A673 (cell line): ENCODE data around the gene HPS3. TPM values are rescaled to one million over a fixed set of nuclear protein-coding genes. Genes with fewer than 3 reads are reported as not detected.
A peak's percentile ranks its signal among the peaks of the same experiment; 100 is the strongest.

ENCODE experiments used
- BruUV-seq: library from RNA; stranded (reverse); fragments of 400-500 nt; replicated peaks from 2 replicates; lab custom pipeline; 2021; lab: Mats Ljungman, UMichigan
- CTCF ChIA-PET: fragments of 300-600 bp; sonication (Branson Sonifier 250); formaldehyde crosslinking; loops from one replicate; lab custom pipeline; 2022; ENCODE audit warnings: antibody characterized with exemption; lab: Charles Lee
- POLR2A ChIA-PET: fragments of 300-600 bp; sonication (Branson Sonifier 250); formaldehyde crosslinking; loops from one replicate; lab custom pipeline; 2022; ENCODE audit warnings: antibody characterized with exemption; ENCODE audit not compliant: low non-redundant PET; lab: Charles Lee
- DNase-seq: peaks from one replicate; pipeline ENCODE4 v3.0.0-alpha.2; 2015; ENCODE audit warnings: low spot score
- H3K27ac ChIP-seq: fragments of 200-600 bp; sonication (generic); 2 replicates; pipeline ENCODE4 v1.5.1; 2016; ENCODE audit warnings: mixed run types, low read depth, mild to moderate bottlenecking, mixed read lengths, antibody characterized with exemption, low read length; ENCODE audit not compliant: poor library complexity, severe bottlenecking
- H3K27me3 ChIP-seq: fragments of 200-600 bp; sonication (generic); replicated peaks from 2 replicates; pipeline ENCODE4 v1.6.1; 2017; ENCODE audit warnings: mixed run types, low read depth, mild to moderate bottlenecking, mixed read lengths, antibody characterized with exemption, low read length; ENCODE audit not compliant: insufficient read depth, poor library complexity
- H3K36me3 ChIP-seq: fragments of 200-600 bp; sonication (generic); 2 replicates; pipeline ENCODE4 v1.6.1; 2016; ENCODE audit warnings: mixed run types, mild to moderate bottlenecking, mixed read lengths, antibody characterized with exemption, low read length; ENCODE audit not compliant: insufficient read depth, poor library complexity, severe bottlenecking
- H3K4me1 ChIP-seq: fragments of 200-600 bp; sonication (generic); 2 replicates; pipeline ENCODE4 v1.6.1; 2017; ENCODE audit warnings: mixed run types, mild to moderate bottlenecking, mixed read lengths, antibody characterized with exemption, low read length; ENCODE audit not compliant: insufficient read depth, poor library complexity, severe bottlenecking
- H3K4me3 ChIP-seq: fragments of 200-600 bp; sonication (generic); 2 replicates; pipeline ENCODE4 v1.5.1; 2016; ENCODE audit warnings: low read depth, mixed run types, mild to moderate bottlenecking, mixed read lengths, low read length; ENCODE audit not compliant: poor library complexity, severe bottlenecking
- H3K9me3 ChIP-seq: fragments of 200-600 bp; sonication (generic); 2 replicates; pipeline ENCODE4 v1.6.1; 2016; ENCODE audit warnings: mixed run types, low read depth, mild to moderate bottlenecking, mixed read lengths, antibody characterized with exemption, low read length; ENCODE audit not compliant: poor library complexity, severe bottlenecking
- CTCF ChIP-seq: fragments of 300-800, 200-600 bp; sonication (generic); conservative IDR thresholded peaks from 2 replicates; pipeline ENCODE4 v1.5.1; 2017; ENCODE audit warnings: low read depth, mild to moderate bottlenecking, antibody characterized with exemption, low read length, moderate library complexity, mixed read lengths
- EZH2 ChIP-seq: fragments of 200-600 bp; sonication (generic); IDR thresholded peaks from 2 replicates; pipeline ENCODE4 v1.6.1; 2017; ENCODE audit warnings: borderline replicate concordance, low read depth, mild to moderate bottlenecking, mixed read lengths, antibody characterized with exemption, low read length; ENCODE audit not compliant: poor library complexity, severe bottlenecking
- intact Hi-C: fragments of 100-400 bp; cut with micrococcal nuclease; formaldehyde crosslinking; loops from one replicate; pipeline ENCODE4 v1.10.0; 2022; ENCODE audit not compliant: unreplicated experiment
- total RNA-seq: library from RNA; stranded (reverse); gene quantifications from 2 replicates; pipeline ENCODE4 v1.2.3, GENCODE V29; 2021

The HPS3 gene
- total RNA-seq, 1 experiment from 2014 or later: 12.6 TPM

DNA sequence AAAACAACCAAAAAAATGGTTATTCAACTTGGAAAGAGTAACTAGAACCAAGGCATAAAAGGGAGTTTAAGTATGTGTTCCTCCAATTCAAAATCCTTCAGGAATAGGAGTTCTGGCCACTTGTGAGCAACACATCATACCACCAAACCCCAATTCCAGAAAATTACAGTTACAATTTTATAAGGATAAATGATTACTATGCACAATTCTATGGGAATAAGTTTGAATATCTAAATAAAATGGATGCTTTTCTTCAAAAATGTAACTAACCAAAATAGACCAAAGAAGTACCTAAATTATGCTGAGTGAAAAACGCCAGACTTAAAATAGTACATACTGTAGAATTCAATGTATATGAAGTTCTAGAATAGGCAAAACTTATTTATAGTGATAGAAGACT, 47.7 kb upstream of the HPS3 start:
- DNase-seq: no peak

DNA sequence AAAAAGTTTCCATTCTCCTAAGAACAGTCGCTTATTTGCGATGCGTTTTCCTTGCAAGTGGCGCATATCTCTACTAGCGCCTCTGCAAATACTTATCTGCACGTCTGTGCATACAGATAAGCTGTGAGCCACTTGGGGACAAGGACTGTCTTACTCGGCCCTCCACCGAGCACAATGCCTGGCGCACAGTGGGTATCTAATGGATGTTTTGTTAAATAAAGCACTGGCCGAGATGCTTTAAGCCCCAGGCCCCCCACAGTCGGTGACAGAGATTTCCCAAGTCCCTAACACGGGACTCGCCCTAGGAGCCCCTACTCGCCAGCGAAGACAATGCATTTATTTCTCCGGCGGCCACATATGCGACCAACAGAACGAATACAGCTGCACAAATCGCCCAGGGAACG, 43.6 kb upstream of the HPS3 start:
- ChIA-PET POLR2A (no interaction called here), CTCF (no interaction called here)
- H3K4me3 ChIP-seq: peak overlapping the region; percentile 70
- intact Hi-C loops: no loop called here
- H3K27me3 ChIP-seq: no peaks in the 10 kb centered on the region
- no peaks in the 10 kb centered on the region for H3K9me3 ChIP-seq
- peak; percentile 59 for DNase-seq
- BruUV-seq: TSS peak; percentile 30
- TF ChIP-seq EZH2 (no peak), CTCF (no peak)
- peak overlapping the region; percentile 63 for H3K27ac ChIP-seq
- H3K4me1 ChIP-seq: peaks cover 9% of the 10 kb centered on the region
- peaks cover 25% of the 10 kb centered on the region for H3K36me3 ChIP-seq

More for the DNA sequence above, 47.7 kb upstream of the HPS3 start:
- POLR2A ChIA-PET: no interaction called here
- no peaks in the 10 kb centered on the region for H3K27me3 ChIP-seq
- no peaks in the 10 kb centered on the region for H3K9me3 ChIP-seq
- BruUV-seq: no TSS peak
- no peak overlapping the region for H3K4me3 ChIP-seq
- CTCF ChIA-PET: no interaction called here
- no peak overlapping the region for H3K27ac ChIP-seq
- TF ChIP-seq CTCF (no peak), EZH2 (no peak)
- H3K4me1 ChIP-seq: peaks cover 16% of the 10 kb centered on the region
- peaks cover 25% of the 10 kb centered on the region for H3K36me3 ChIP-seq
- intact Hi-C loops: no loop called here

- Histone ChIP-seq H3K27ac (peak within 1 kb of the TSS; percentile 63), H3K36me3 (peaks cover 22% of the 10 kb centered on the region), H3K9me3 (no peaks in the 10 kb centered on the region), H3K4me3 (peak within 1 kb of the TSS; percentile 70), H3K27me3 (no peaks in the 10 kb centered on the region), H3K4me1 (peaks cover 6% of the 10 kb centered on the region)
- DNase-seq: peak; percentile 98
- no TSS peak for BruUV-seq
- ChIA-PET POLR2A (no interaction called here), CTCF (no interaction called here)
- no peak for TF ChIP-seq EZH2
- TF ChIP-seq CTCF: no peak
- intact Hi-C loops: no loop called here
Measured at GRCh38 chr3:149086232-149086988, 43.0 kb upstream of the HPS3 start, which contains the start of gene HLTF. Gene HLTF (minus strand): TSS chr3:149086533. CDS start chr3:149086336, 197 bp downstream.
